ENCODE data around the gene ACKR3.

Gene ACKR3

DNA sequence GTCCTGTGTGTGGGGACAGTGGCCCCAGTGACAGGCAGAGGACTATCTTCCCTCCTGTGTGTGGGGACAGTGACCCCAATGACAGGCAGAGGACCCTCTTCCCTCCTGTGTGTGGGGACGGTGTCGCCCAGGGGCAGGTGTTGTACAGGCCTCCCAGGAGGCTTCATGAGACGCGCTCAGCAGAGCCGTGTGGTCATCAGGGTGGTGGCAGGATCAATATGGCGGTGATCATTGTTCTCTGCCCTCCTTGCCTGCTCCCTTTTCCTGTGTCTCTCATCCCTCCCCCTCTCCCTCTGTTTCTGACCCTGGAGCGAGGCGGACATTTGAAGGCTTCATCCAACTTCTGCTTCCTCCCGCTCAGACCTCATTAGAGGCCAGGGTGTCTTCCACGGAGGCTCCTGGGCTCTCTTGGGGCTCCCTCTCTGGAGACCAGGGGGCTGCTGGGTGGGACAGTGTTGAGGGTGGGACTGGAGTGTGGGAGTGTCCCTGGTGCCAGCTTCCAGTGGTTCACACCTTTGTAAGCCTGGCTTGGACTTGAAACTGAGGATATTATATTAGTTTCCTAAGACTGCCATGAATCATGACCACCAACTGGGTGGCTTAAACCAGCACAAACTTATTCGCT, 59.5 kb downstream of the ACKR3 start:
- no peak for DNase-seq (ENCODE audit: low read depth in 2 of 2)

DNA sequence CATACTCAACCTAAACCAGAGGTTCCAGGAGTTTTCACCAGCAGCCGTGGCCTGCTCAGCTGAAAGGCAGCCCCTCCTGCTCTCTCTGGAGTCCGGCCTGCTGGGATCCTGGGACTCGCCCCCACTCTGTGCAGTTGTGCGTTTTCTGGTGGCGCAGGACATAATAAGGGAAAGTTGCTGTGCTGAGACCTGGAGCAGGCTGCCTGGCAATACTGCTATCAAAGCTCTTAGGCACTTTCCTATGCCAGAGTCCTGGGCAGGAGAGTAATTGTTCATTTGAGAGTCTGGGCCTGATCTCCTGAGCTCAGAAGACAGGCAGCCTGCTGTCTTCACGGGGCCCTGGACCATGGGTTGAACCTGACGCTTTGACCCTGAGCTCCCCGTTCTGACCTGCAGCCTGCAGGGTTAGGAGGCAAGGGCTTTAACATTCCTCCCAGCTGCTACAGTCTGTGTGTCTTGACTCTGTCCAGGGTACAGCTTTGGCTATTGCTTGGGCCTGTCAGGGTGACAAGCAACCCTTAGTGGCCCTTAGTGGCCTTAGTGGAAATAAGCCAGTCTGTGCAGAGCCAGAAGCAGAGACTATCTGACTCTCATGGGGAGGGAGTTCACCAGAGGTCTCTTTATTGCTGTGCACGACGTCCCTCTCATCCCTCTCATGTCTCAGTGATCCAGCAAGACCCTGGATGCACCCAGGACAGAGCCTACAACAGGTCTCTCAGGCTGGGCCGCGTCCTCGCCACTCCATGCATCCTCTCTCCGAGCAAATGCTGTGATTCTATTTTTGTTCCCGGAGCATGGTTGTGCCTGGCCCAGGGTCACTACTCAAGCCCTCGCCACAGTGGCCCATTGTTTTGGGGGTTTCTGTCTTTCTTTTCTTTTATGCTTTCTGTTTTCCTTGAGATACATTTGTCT, 60.6 kb downstream of the ACKR3 start:
- DNase-seq (ENCODE audit: low read depth in 2 of 2) = no peak

DNA sequence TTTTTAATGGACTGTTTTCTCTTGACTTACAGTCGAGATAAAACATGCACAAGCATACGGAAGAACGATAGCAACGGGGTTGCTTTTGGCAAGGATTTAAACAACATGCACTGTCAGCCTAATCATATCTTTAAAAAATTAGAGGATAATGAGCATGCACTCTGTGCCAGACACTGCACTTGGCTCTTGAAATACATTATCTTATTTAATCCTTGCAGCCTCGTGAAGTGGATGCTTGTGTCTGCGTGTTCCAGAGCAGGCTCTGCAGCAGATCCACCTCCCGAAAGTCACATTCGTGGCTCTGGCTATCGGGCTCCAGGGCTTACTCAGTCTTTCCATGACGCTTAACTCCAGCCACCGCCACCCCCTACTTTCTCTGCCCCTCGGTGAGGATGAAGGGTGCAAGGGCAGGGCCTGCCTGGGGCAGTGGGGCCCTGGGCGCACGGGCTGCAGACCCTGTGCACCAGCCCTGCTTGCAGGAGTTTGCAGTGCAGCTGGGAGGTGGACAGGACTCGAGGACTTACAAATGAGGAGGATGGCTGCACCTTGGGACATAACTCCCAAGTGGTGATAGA, 61.7 kb downstream of the ACKR3 start:
- DNase-seq (ENCODE audit: low read depth in 2 of 2) = no peak

DNA sequence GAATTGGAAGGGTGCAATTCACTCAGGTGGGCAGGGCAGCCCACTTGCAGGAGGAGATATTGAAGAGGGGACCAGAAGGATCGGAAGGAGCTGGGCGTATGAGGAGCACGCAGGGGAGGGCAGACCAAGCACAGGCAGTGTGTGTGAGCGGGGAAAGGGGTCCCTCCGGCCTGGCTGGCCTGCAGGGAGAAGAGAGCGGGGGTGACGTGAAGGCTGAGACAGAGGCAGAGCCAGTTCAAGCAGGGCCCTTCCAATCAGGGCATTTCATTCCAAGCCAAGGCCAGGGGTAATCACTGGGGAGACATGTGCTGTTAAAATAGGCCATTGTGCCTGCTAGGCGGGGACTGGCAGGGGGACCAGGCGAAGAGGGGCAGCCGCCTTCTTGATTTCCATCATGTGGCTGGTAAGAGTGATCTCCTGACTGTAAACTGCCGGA, 62.2 kb downstream of the ACKR3 start:
- DNase-seq (ENCODE audit: low read depth in 2 of 2) = no peak

All from fibroblast of skin of left quadriceps (primary cell).